ENCODE results near the gene HNRNPA1L2.

The HNRNPA1L2 gene

GRCh38 chr13:52597676-52598075, 44.6 kb upstream of the HNRNPA1L2 start:
- no peak overlapping the region for H3K18ac ChIP-seq (ENCODE audit: low read depth in 1 of 2, low read length in 2 of 2)
- no peak overlapping the region for H2BK120ac ChIP-seq (ENCODE audit: low read depth, low read length)
- H3K4ac ChIP-seq (ENCODE audit: low read depth in 1 of 2, low read length in 2 of 2), result no peak overlapping the region
- H3K9me3 ChIP-seq (ENCODE audit: control insufficient read depth, low read length), result no peaks in the 10 kb centered on the region
- H2BK15ac ChIP-seq (ENCODE audit: low read depth, poor library complexity, severe bottlenecking), result no peak overlapping the region
- no peak overlapping the region for H3K4me2 ChIP-seq (ENCODE audit: low read length, poor library complexity, severe bottlenecking)
- H3K23ac ChIP-seq (ENCODE audit: low read length in 2 of 2), result no peak overlapping the region
- H3K27me3 ChIP-seq (ENCODE audit: control insufficient read depth in 1 of 2, insufficient read depth in 1 of 2, low read length in 2 of 2), result no peaks in the 10 kb centered on the region
- H3K36me3 ChIP-seq (ENCODE audit: control insufficient read depth in 1 of 2, insufficient read depth in 2 of 2, low read depth in 1 of 2, low read length in 2 of 2), result no peaks in the 10 kb centered on the region
- no peaks in the 10 kb centered on the region for H3K4me1 ChIP-seq (ENCODE audit: control insufficient read depth, insufficient read depth, low read depth, low read length)
- H3K4me3 ChIP-seq (ENCODE audit: insufficient read depth in 1 of 2, low read depth in 1 of 2, low read length in 2 of 2), result no peak overlapping the region
- H2AFZ ChIP-seq (ENCODE audit: low read depth, low read length), result no peak overlapping the region
- 78% methylated on average over 4 of the region's 4 CpGs for WGBS
- H3K9ac ChIP-seq (ENCODE audit: low read length), result no peak overlapping the region
- H3K79me1 ChIP-seq (replicated peaks; ENCODE audit: low read length, poor library complexity, severe bottlenecking), result no peaks in the 10 kb centered on the region
- no peak overlapping the region for H2AK5ac ChIP-seq (ENCODE audit: low read length, severe bottlenecking)
- no peak for DNase-seq
- H3K27ac ChIP-seq (ENCODE audit: low read length, poor library complexity, severe bottlenecking), result no peak overlapping the region
- no peak overlapping the region for H4K8ac ChIP-seq (ENCODE audit: low read length)
- no peak overlapping the region for H2BK12ac ChIP-seq (ENCODE audit: low read length in 2 of 2)
- H4K91ac ChIP-seq (ENCODE audit: low read length), result no peak overlapping the region
- H3K14ac ChIP-seq (ENCODE audit: low read length in 2 of 2), result no peak overlapping the region
- H2BK5ac ChIP-seq (ENCODE audit: low read depth, low read length, poor library complexity, severe bottlenecking), result no peak overlapping the region

GRCh38 chr13:52599037-52599847, 43.0 kb upstream of the HNRNPA1L2 start:
- Histone ChIP-seq H2BK120ac (ENCODE audit: low read depth, low read length) (no peak overlapping the region), H3K23ac (ENCODE audit: low read length in 2 of 2) (no peak overlapping the region), H3K36me3 (ENCODE audit: control insufficient read depth in 1 of 2, insufficient read depth in 2 of 2, low read depth in 1 of 2, low read length in 2 of 2) (no peaks in the 10 kb centered on the region), H2AK5ac (ENCODE audit: low read length, severe bottlenecking) (no peak overlapping the region), H4K91ac (ENCODE audit: low read length) (no peak overlapping the region), H2AFZ (ENCODE audit: low read depth, low read length) (no peak overlapping the region), H2BK5ac (ENCODE audit: low read depth, low read length, poor library complexity, severe bottlenecking) (no peak overlapping the region), H3K4me2 (ENCODE audit: low read length, poor library complexity, severe bottlenecking) (no peak overlapping the region), H4K8ac (ENCODE audit: low read length) (no peak overlapping the region), H3K18ac (ENCODE audit: low read depth in 1 of 2, low read length in 2 of 2) (no peak overlapping the region), H3K4me1 (ENCODE audit: control insufficient read depth, insufficient read depth, low read depth, low read length) (no peaks in the 10 kb centered on the region), H3K27me3 (ENCODE audit: control insufficient read depth in 1 of 2, insufficient read depth in 1 of 2, low read length in 2 of 2) (no peaks in the 10 kb centered on the region), H3K4me3 (ENCODE audit: insufficient read depth in 1 of 2, low read depth in 1 of 2, low read length in 2 of 2) (peak overlapping the region in 1 of 2 experiments; percentile 80), H3K9ac (ENCODE audit: low read length) (peak overlapping the region; percentile 90), H2BK15ac (ENCODE audit: low read depth, poor library complexity, severe bottlenecking) (no peak overlapping the region), H3K79me1 (replicated peaks; ENCODE audit: low read length, poor library complexity, severe bottlenecking) (no peaks in the 10 kb centered on the region), H3K14ac (ENCODE audit: low read length in 2 of 2) (no peak overlapping the region), H3K9me3 (ENCODE audit: control insufficient read depth, low read length) (no peaks in the 10 kb centered on the region), H3K4ac (ENCODE audit: low read depth in 1 of 2, low read length in 2 of 2) (no peak overlapping the region), H2BK12ac (ENCODE audit: low read length in 2 of 2) (no peak overlapping the region), H3K27ac (ENCODE audit: low read length, poor library complexity, severe bottlenecking) (no peak overlapping the region)
- 81% methylated on average over 10 of the region's 13 CpGs for WGBS
- no peak for DNase-seq

GRCh38 chr13:52599848-52600603, 42.2 kb upstream of the HNRNPA1L2 start:
- 95% methylated on average over 72 of the region's 73 CpGs for WGBS
- Histone ChIP-seq H2AFZ (ENCODE audit: low read depth, low read length) (no peak overlapping the region), H2BK120ac (ENCODE audit: low read depth, low read length) (no peak overlapping the region), H3K9me3 (ENCODE audit: control insufficient read depth, low read length) (no peaks in the 10 kb centered on the region), H2AK5ac (ENCODE audit: low read length, severe bottlenecking) (no peak overlapping the region), H4K91ac (ENCODE audit: low read length) (no peak overlapping the region), H3K36me3 (ENCODE audit: control insufficient read depth in 1 of 2, insufficient read depth in 2 of 2, low read depth in 1 of 2, low read length in 2 of 2) (no peaks in the 10 kb centered on the region), H3K4ac (ENCODE audit: low read depth in 1 of 2, low read length in 2 of 2) (no peak overlapping the region), H2BK15ac (ENCODE audit: low read depth, poor library complexity, severe bottlenecking) (no peak overlapping the region), H3K27me3 (ENCODE audit: control insufficient read depth in 1 of 2, insufficient read depth in 1 of 2, low read length in 2 of 2) (no peaks in the 10 kb centered on the region), H2BK5ac (ENCODE audit: low read depth, low read length, poor library complexity, severe bottlenecking) (no peak overlapping the region), H4K8ac (ENCODE audit: low read length) (no peak overlapping the region), H3K79me1 (replicated peaks; ENCODE audit: low read length, poor library complexity, severe bottlenecking) (no peaks in the 10 kb centered on the region), H3K14ac (ENCODE audit: low read length in 2 of 2) (no peak overlapping the region), H3K23ac (ENCODE audit: low read length in 2 of 2) (no peak overlapping the region), H3K4me1 (ENCODE audit: control insufficient read depth, insufficient read depth, low read depth, low read length) (no peaks in the 10 kb centered on the region), H2BK12ac (ENCODE audit: low read length in 2 of 2) (no peak overlapping the region), H3K9ac (ENCODE audit: low read length) (peak overlapping the region; percentile 90), H3K4me2 (ENCODE audit: low read length, poor library complexity, severe bottlenecking) (no peak overlapping the region), H3K27ac (ENCODE audit: low read length, poor library complexity, severe bottlenecking) (no peak overlapping the region), H3K18ac (ENCODE audit: low read depth in 1 of 2, low read length in 2 of 2) (no peak overlapping the region), H3K4me3 (ENCODE audit: insufficient read depth in 1 of 2, low read depth in 1 of 2, low read length in 2 of 2) (peak overlapping the region; percentile 28 to 80)
- DNase-seq, result no peak

GRCh38 chr13:52600666-52601065, 41.6 kb upstream of the HNRNPA1L2 start:
- Histone ChIP-seq H3K18ac (ENCODE audit: low read depth in 1 of 2, low read length in 2 of 2) (no peak overlapping the region), H2AFZ (ENCODE audit: low read depth, low read length) (no peak overlapping the region), H3K4me1 (ENCODE audit: control insufficient read depth, insufficient read depth, low read depth, low read length) (no peaks in the 10 kb centered on the region), H3K9ac (ENCODE audit: low read length) (peak overlapping the region; percentile 90), H3K4ac (ENCODE audit: low read depth in 1 of 2, low read length in 2 of 2) (no peak overlapping the region), H3K36me3 (ENCODE audit: control insufficient read depth in 1 of 2, insufficient read depth in 2 of 2, low read depth in 1 of 2, low read length in 2 of 2) (no peaks in the 10 kb centered on the region), H3K27ac (ENCODE audit: low read length, poor library complexity, severe bottlenecking) (no peak overlapping the region), H3K27me3 (ENCODE audit: control insufficient read depth in 1 of 2, insufficient read depth in 1 of 2, low read length in 2 of 2) (no peaks in the 10 kb centered on the region), H3K14ac (ENCODE audit: low read length in 2 of 2) (no peak overlapping the region), H3K23ac (ENCODE audit: low read length in 2 of 2) (no peak overlapping the region), H3K4me3 (ENCODE audit: insufficient read depth in 1 of 2, low read depth in 1 of 2, low read length in 2 of 2) (peak overlapping the region in 1 of 2 experiments; percentile 80), H2AK5ac (ENCODE audit: low read length, severe bottlenecking) (no peak overlapping the region), H4K91ac (ENCODE audit: low read length) (no peak overlapping the region), H2BK15ac (ENCODE audit: low read depth, poor library complexity, severe bottlenecking) (no peak overlapping the region), H3K9me3 (ENCODE audit: control insufficient read depth, low read length) (no peaks in the 10 kb centered on the region), H3K79me1 (replicated peaks; ENCODE audit: low read length, poor library complexity, severe bottlenecking) (no peaks in the 10 kb centered on the region), H3K4me2 (ENCODE audit: low read length, poor library complexity, severe bottlenecking) (no peak overlapping the region), H4K8ac (ENCODE audit: low read length) (no peak overlapping the region), H2BK120ac (ENCODE audit: low read depth, low read length) (no peak overlapping the region), H2BK12ac (ENCODE audit: low read length in 2 of 2) (no peak overlapping the region), H2BK5ac (ENCODE audit: low read depth, low read length, poor library complexity, severe bottlenecking) (no peak overlapping the region)
- DNase-seq, result no peak
- no CpG with 5 or more reads among the region's 3 CpGs for WGBS

All from mesenchymal stem cell (in vitro differentiated cells and primary cell).